Esophagus squamous epithelium (tissue), 5 donors: ENCODE data around the gene DTD2. TPM values are rescaled to one million over a fixed set of nuclear protein-coding genes. Genes with fewer than 3 reads are reported as not detected.

Experiments
- DNase-seq: peaks from one replicate; lab custom pipeline; 2025; lab: John Stamatoyannopoulos, UW
- H3K27ac ChIP-seq, 4 donors: fragments of 200-600 bp; sonication (generic); one replicate each; pipeline ENCODE4 v1.5.1; 2016 to 2019; ENCODE audit warnings: mild to moderate bottlenecking in 1 of 4
- H3K27me3 ChIP-seq, 4 donors: fragments of 200-600 bp; sonication (generic); 1 replicate in 3 of 4; 2 replicates in 1 of 4; pipeline versions ENCODE4 v1.5.1 to v1.6.0; 2017 to 2021; ENCODE audit warnings: antibody characterized with exemption in 1 of 4
- H3K36me3 ChIP-seq, 3 donors: fragments of 200-600 bp; sonication (generic); one replicate each; pipeline ENCODE4 v1.5.1; 2016 to 2019
- H3K4me1 ChIP-seq, 3 donors: fragments of 200-600 bp; sonication (generic); one replicate each; pipeline ENCODE4 v1.5.1; 2017 to 2019
- H3K4me3 ChIP-seq, 4 donors: fragments of 200-600 bp; sonication (generic); 1 replicate in 3 of 4; 2 replicates in 1 of 4; pipeline ENCODE4 v1.5.1; 2016 to 2019; ENCODE audit warnings: mild to moderate bottlenecking in 2 of 4, moderate library complexity in 1 of 4
- H3K9me3 ChIP-seq, 3 donors: fragments of 200-600 bp; sonication (generic); one replicate each; pipeline ENCODE4 v1.5.1; 2016 to 2019
- POLR2A ChIP-seq, 4 donors: fragments of 450-650 bp; IDR thresholded peaks; one replicate each; pipeline ENCODE4 v1.6.1; 2017; ENCODE audit warnings: antibody characterized with exemption in 4 of 4, mild to moderate bottlenecking in 4 of 4, moderate library complexity in 3 of 4
- WGBS, 2 donors: methylation state at CpG; one replicate each; pipeline ENCODE4 v1.1.5; 2018; 5-methylcytosine and 5-hydroxymethylcytosine counted together
- intact Hi-C: fragments of 100-400 bp; cut with DNase I; formaldehyde crosslinking; loops from one replicate; pipeline ENCODE4 v1.15.0; 2022
- total RNA-seq, 4 donors: library from RNA; depleted of rRNA; stranded (reverse); fragments of >200 nt; gene quantifications; one replicate each; pipeline ENCODE4 v1.1.0, GENCODE V29; 2016
- TF ChIP-seq, protein P1 (sequence below), 6 experiments: fragments of 450-650 bp in 4 of 6; fragments of 200-600 bp in 2 of 6; sonication (generic) in 2 of 6; IDR thresholded peaks; one replicate each; pipeline ENCODE4 v1.5.1; 2016 to 2019; ENCODE audit warnings: antibody characterized with exemption in 6 of 6, mild to moderate bottlenecking in 4 of 6, moderate library complexity in 4 of 6
- donor health status: DM: yes; HTN: yes; CAD: no.

DTD2 gene
- total RNA-seq: 10 to 100 TPM; 32.0 to 42.5 (median 34.8) TPM

DNA sequence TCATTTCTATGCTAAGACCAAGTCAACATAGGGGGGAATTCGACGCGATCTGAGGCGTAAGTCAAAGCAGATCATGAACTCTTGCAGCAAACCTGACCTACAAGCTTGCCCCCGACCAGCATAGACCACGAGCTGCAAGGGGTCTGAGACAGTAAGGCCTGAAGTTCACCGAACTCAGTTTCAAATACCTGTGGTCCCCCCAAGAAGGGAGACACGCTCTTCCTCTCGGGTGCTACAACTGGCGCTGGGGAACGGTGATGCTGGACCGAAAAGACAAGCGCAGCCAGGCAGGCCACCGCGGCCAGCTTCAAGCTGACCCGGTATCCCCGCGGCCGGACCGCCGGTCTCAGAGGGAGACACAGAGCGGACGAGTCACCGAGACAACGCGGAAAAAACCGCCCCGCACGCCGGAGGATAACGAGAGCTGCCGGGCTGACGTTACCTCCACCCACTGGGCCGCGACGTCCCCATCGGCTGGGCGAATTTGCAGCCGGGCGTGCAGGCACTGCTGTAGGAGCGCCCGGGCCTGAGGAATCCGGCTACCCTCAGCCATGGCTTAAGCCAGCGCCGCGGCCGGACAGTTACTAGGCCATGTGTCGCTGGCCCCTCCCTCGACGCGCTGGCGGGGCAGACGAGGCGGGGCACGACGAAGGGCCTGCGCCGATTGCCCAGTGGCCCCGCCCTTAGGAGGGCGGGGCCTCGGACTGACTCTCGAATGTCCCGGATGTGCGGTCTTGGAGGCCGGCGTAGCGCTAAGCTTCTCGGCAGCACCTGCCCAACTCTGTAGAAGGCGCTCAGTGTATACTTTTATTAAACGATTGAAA lies at the start of gene DTD2:
DTD2 (minus strand) TSS at position 666 of the 824 bp plus-strand sequence; CDS start at position 553, 113 bp downstream.
- TF ChIP-seq, protein P1, sequence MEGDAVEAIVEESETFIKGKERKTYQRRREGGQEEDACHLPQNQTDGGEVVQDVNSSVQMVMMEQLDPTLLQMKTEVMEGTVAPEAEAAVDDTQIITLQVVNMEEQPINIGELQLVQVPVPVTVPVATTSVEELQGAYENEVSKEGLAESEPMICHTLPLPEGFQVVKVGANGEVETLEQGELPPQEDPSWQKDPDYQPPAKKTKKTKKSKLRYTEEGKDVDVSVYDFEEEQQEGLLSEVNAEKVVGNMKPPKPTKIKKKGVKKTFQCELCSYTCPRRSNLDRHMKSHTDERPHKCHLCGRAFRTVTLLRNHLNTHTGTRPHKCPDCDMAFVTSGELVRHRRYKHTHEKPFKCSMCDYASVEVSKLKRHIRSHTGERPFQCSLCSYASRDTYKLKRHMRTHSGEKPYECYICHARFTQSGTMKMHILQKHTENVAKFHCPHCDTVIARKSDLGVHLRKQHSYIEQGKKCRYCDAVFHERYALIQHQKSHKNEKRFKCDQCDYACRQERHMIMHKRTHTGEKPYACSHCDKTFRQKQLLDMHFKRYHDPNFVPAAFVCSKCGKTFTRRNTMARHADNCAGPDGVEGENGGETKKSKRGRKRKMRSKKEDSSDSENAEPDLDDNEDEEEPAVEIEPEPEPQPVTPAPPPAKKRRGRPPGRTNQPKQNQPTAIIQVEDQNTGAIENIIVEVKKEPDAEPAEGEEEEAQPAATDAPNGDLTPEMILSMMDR (IDR thresholded peaks at IDR 0.05): no peak
- peak in 2 of 4 donors; percentile 59 to 80 for TF ChIP-seq POLR2A (IDR thresholded peaks at IDR 0.05)
- intact Hi-C loops: no loop called here
- peaks cover 6 to 43% (median 12%) of the 10 kb centered on the region in 3 donors for H3K4me1 ChIP-seq
- peak within 1 kb of the TSS; percentile 92 to 94 (median 94) for H3K27ac ChIP-seq
- no peaks in the 10 kb centered on the region for H3K27me3 ChIP-seq
- peaks cover 0 to 11% (median 1%) of the 10 kb centered on the region in 3 donors for H3K36me3 ChIP-seq
- WGBS, 2 donors: 0 to 1% methylated on average over 34 to 36 of the region's 70 CpGs
- peak; percentile 56 for DNase-seq
- H3K9me3 ChIP-seq: no peaks in the 10 kb centered on the region
- H3K4me3 ChIP-seq: peak within 1 kb of the TSS; percentile 72 to 91 (median 82)

GRCh38 chr14:31505411-31505810 lies 48.1 kb upstream of the DTD2 start:
- no peak overlapping the region for H3K4me3 ChIP-seq
- TF ChIP-seq POLR2A (IDR thresholded peaks at IDR 0.05): no peak
- peak overlapping the region in 1 of 4 donors; percentile 7 for H3K27ac ChIP-seq
- no peaks in the 10 kb centered on the region for H3K36me3 ChIP-seq
- no peaks in the 10 kb centered on the region for H3K27me3 ChIP-seq
- peaks cover 0 to 14% (median 0%) of the 10 kb centered on the region in 3 donors for H3K4me1 ChIP-seq
- no peaks in the 10 kb centered on the region for H3K9me3 ChIP-seq
- no peak for DNase-seq
- WGBS, 2 donors: 64 to 67% methylated on average over 1 of the region's 1 CpG
- intact Hi-C loops: no loop called here

DNA sequence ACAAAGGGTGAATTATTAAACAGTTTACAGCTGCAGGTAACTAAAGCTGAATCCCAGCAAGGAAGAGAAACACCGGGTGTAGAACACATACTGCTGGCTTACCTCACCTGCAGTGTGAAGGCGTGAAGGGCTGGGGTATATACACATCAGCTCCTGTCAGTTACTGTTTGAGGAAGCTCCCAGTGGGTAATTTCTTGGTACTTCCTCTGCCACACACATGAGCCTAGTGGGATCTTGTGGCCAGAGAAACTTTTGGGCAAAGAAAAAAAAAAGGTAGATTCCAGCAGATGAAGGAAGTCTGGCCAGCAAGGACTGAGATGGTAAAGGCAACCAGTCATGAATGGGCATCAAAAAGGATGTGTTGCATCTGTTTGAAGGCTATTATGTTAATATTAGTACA lies 44.6 kb upstream of the DTD2 start:
- H3K27ac ChIP-seq: no peak overlapping the region
- H3K4me3 ChIP-seq: no peak overlapping the region
- intact Hi-C loops: no loop called here
- no peaks in the 10 kb centered on the region for H3K36me3 ChIP-seq
- peaks cover 0 to 14% (median 0%) of the 10 kb centered on the region in 3 donors for H3K4me1 ChIP-seq
- no peaks in the 10 kb centered on the region for H3K9me3 ChIP-seq
- WGBS, 2 donors: 76 to 93% methylated on average over 2 of the region's 2 CpGs
- TF ChIP-seq, protein P1 (IDR thresholded peaks at IDR 0.05): no peak
- no peak for TF ChIP-seq POLR2A (IDR thresholded peaks at IDR 0.05)
- no peaks in the 10 kb centered on the region for H3K27me3 ChIP-seq
- DNase-seq: no peak

DNA sequence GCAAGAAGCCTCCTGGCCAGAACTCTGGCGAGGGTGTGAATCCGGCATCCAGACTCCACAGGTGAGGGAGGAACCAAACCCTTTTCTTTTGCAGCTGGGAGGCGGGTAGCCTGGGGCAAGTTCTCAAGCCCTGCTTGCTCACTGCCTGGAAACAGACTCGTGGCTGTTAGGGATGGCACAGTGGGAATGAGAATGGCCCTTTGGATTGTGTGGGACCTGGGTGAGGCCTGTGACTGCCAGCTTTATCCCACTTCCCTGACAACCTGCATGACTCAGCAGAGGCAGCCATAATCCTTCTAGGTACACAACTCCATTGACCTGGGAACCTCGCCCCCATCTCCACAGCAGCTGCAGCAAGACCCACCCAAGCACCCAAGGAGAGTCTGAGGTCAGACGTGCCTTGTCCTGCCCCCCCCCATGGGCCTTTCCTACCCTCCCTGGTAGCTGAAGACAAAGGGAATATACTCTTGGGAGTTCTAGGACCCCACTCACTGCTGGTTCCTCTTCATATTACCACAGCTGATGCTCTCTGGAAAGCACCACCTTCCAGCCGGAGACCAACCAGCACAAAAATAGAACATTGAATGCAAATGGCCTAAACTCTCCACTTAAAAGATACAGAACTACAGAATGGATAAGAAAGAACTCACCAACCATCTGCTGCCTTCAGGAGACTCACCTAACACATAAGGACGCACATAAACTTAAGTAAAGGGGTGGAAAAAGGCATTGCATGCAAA lies 35.6 kb upstream of the DTD2 start:
- 66 to 79% methylated on average over 2 to 8 of the region's 8 CpGs for WGBS, 2 donors
- H3K4me1 ChIP-seq: peaks cover 0 to 9% (median 6%) of the 10 kb centered on the region in 3 donors
- TF ChIP-seq POLR2A (IDR thresholded peaks at IDR 0.05): no peak
- TF ChIP-seq, protein P1 (IDR thresholded peaks at IDR 0.05): no peak
- H3K27ac ChIP-seq: no peak overlapping the region
- no peaks in the 10 kb centered on the region for H3K9me3 ChIP-seq
- H3K4me3 ChIP-seq: no peak overlapping the region
- H3K36me3 ChIP-seq: no peaks in the 10 kb centered on the region
- no peaks in the 10 kb centered on the region for H3K27me3 ChIP-seq
- intact Hi-C loops: no loop called here
- no peak for DNase-seq

DNA sequence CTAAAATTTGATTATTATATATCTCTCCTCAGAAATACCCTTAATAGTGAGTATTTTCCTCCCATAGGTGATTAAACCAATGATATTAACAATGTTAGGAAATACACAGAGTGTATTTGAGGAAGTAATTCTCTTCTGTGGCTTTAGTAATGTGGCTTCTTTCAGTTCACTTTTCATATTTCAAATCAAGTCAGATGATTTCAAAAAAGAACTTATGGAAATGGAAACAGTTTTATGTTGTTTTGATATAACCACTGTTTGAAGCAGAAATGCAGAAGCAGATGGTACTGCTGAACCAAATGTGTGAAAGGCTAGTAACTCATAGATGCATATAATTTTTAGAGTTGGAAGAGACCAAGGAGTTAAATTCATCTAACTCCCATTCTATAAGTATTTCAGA lies 32.4 kb upstream of the DTD2 start:
- no peak for DNase-seq
- no peaks in the 10 kb centered on the region for H3K27me3 ChIP-seq
- H3K36me3 ChIP-seq: no peaks in the 10 kb centered on the region
- no peaks in the 10 kb centered on the region for H3K9me3 ChIP-seq
- H3K4me3 ChIP-seq: no peak overlapping the region
- peaks cover 0 to 9% (median 6%) of the 10 kb centered on the region in 3 donors for H3K4me1 ChIP-seq
- no peak overlapping the region for H3K27ac ChIP-seq
- intact Hi-C loops: no loop called here
- TF ChIP-seq, protein P1 (IDR thresholded peaks at IDR 0.05): no peak
- TF ChIP-seq POLR2A (IDR thresholded peaks at IDR 0.05): no peak
